Panc1 (cell line): ENCODE measurements around the gene GPR141. TPM values are rescaled to one million over a fixed set of nuclear protein-coding genes. Genes with fewer than 3 reads are reported as not detected.

Source experiments
- ATAC-seq: fragments of 200-7000 bp; cut with Tn5 transposase; 2 replicates; pipeline ENCODE4 v1.9.1; 2020; ENCODE audit warnings: mild to moderate bottlenecking, moderate library complexity
- BruUV-seq: library from RNA; stranded (reverse); fragments of 400-500 nt; replicated peaks from 2 replicates; lab custom pipeline; 2021; lab: Mats Ljungman, UMichigan
- CTCF ChIA-PET: fragments of 300-600 bp; sonication (Branson Sonifier 250); formaldehyde crosslinking; loops from one replicate; lab custom pipeline; 2022; ENCODE audit warnings: antibody characterized with exemption; lab: Charles Lee
- POLR2A ChIA-PET: fragments of 300-600 bp; sonication (Branson Sonifier 250); formaldehyde crosslinking; loops from one replicate; lab custom pipeline; 2022; ENCODE audit warnings: antibody characterized with exemption; lab: Charles Lee
- DNase-seq: peaks from one replicate; pipeline ENCODE4 v3.0.0-alpha.2; 2010; ENCODE audit warnings: low read depth, low spot score
- H3K27ac ChIP-seq: 2 replicates; pipeline ENCODE4 v1.5.1; 2011; ENCODE audit warnings: mild to moderate bottlenecking, low read length, inconsistent platforms
- H3K27me3 ChIP-seq: fragments of 200-500 bp; sonication (Bioruptor generic); 2 replicates; pipeline ENCODE4 v1.6.0; 2014; ENCODE audit warnings: low read length, inconsistent platforms; ENCODE audit not compliant: control insufficient read depth, insufficient read depth
- H3K36me3 ChIP-seq: fragments of 200-500 bp; sonication (Bioruptor generic); 2 replicates; pipeline ENCODE4 v1.5.1; 2014; ENCODE audit warnings: inconsistent platforms, mild to moderate bottlenecking, low read length, moderate library complexity; ENCODE audit not compliant: control insufficient read depth, insufficient read depth
- H3K4me1 ChIP-seq: 2 replicates; pipeline ENCODE4 v1.5.1; 2011; ENCODE audit warnings: inconsistent platforms, mild to moderate bottlenecking, low read length, moderate library complexity; ENCODE audit not compliant: control insufficient read depth, insufficient read depth
- H3K4me3 ChIP-seq, 2 experiments: 2 replicates each; pipeline ENCODE4 v1.5.1; 2011 to 2012; ENCODE audit warnings: low read depth in 2 of 2, low read length in 2 of 2, mild to moderate bottlenecking in 2 of 2, inconsistent platforms in 1 of 2, moderate library complexity in 1 of 2
- H3K9me3 ChIP-seq: fragments of 200-500 bp; sonication (Bioruptor generic); 2 replicates; pipeline ENCODE4 v1.5.1; 2014; ENCODE audit warnings: low read depth, mild to moderate bottlenecking, inconsistent platforms, low read length, moderate library complexity; ENCODE audit not compliant: control insufficient read depth, insufficient read depth
- CTCF ChIP-seq: fragments of 450-650 bp; IDR thresholded peaks from 2 replicates; pipeline ENCODE4 v1.5.1; 2017; ENCODE audit warnings: mild to moderate bottlenecking
- POLR2AphosphoS5 ChIP-seq: IDR thresholded peaks from 2 replicates; pipeline ENCODE4 v1.6.1; 2012; ENCODE audit warnings: mild to moderate bottlenecking, low read depth, low read length, moderate library complexity
- REST ChIP-seq, 2 experiments: IDR thresholded peaks; 2 replicates each; pipeline ENCODE4 v1.6.1; 2011 to 2012; ENCODE audit warnings: low read depth in 2 of 2, control low read depth in 1 of 2, low read length in 1 of 2, mild to moderate bottlenecking in 1 of 2, moderate library complexity in 1 of 2; ENCODE audit not compliant: insufficient read depth in 1 of 2
- SIN3A ChIP-seq: IDR thresholded peaks from 2 replicates; pipeline ENCODE4 v1.6.1; 2012; ENCODE audit warnings: low read depth, mild to moderate bottlenecking, low read length, moderate library complexity, borderline replicate concordance; ENCODE audit not compliant: insufficient read depth
- TCF7L2 ChIP-seq: IDR thresholded peaks from 2 replicates; pipeline ENCODE4 v1.6.1; 2011; ENCODE audit warnings: mild to moderate bottlenecking, low read depth, low read length, inconsistent platforms
- in situ Hi-C: cut with HindIII; loops from 2 replicates; pipeline ENCODE4 v1.10.0; 2016; ENCODE audit warnings: low sequenced_read_pairs, low pct_unique_long_range_greater_than_20kb
- intact Hi-C: fragments of 100-400 bp; cut with micrococcal nuclease; formaldehyde crosslinking; loops from one replicate; pipeline ENCODE4 v1.10.0; 2022; ENCODE audit not compliant: unreplicated experiment
- total RNA-seq: library from RNA; stranded (reverse); gene quantifications from one replicate; pipeline ENCODE4 v1.2.1, GENCODE V29; 2021; ENCODE audit not compliant: unreplicated experiment

The GPR141 gene
- total RNA-seq, 1 experiment from 2014 or later = not detected

- intact Hi-C loops = no loop called here
- no peak for ATAC-seq
Measured at GRCh38 chr7:37732253-37732652, 48.7 kb downstream of the GPR141 start.

GRCh38 chr7:37732888-37733287 is 49.3 kb downstream of the GPR141 start:
- no peak for DNase-seq
- in situ Hi-C loops = no loop called here
- no peak for TF ChIP-seq SIN3A
- TF ChIP-seq POLR2AphosphoS5 = no peak
- TF ChIP-seq TCF7L2 = no peak
- TF ChIP-seq CTCF = no peak
- TF ChIP-seq REST (IDR thresholded peaks at IDR 0.05; ENCODE audit: insufficient read depth in 1 of 2, low read depth in 2 of 2, low read length in 1 of 2) = no peak

More at GRCh38 chr7:37732253-37732652, 48.7 kb downstream of the GPR141 start:
- peaks cover 2% of the 10 kb centered on the region for H3K27me3 ChIP-seq
- H3K4me3 ChIP-seq = no peak overlapping the region
- ChIA-PET CTCF (no interaction called here), POLR2A (no interaction called here)
- peak; percentile 10 for DNase-seq
- in situ Hi-C loops = no loop called here
- H3K36me3 ChIP-seq = no peaks in the 10 kb centered on the region
- no TSS peak for BruUV-seq
- no peaks in the 10 kb centered on the region for H3K4me1 ChIP-seq
- no peaks in the 10 kb centered on the region for H3K9me3 ChIP-seq
- peak; percentile 58 for TF ChIP-seq CTCF
- TF ChIP-seq POLR2AphosphoS5 = no peak
- no peak overlapping the region for H3K27ac ChIP-seq

More at GRCh38 chr7:37732888-37733287, 49.3 kb downstream of the GPR141 start:
- BruUV-seq = no TSS peak
- ChIA-PET CTCF (no interaction called here), POLR2A (no interaction called here)
- Histone ChIP-seq H3K36me3 (no peaks in the 10 kb centered on the region), H3K9me3 (no peaks in the 10 kb centered on the region), H3K27me3 (peaks cover 2% of the 10 kb centered on the region), H3K4me3 (no peak overlapping the region), H3K27ac (no peak overlapping the region), H3K4me1 (no peaks in the 10 kb centered on the region)
- no peak for ATAC-seq
- intact Hi-C loops = no loop called here
